ENCODE results near the gene TTPAL. TPM values are rescaled to one million over a fixed set of nuclear protein-coding genes. Genes with fewer than 3 reads are reported as not detected.
A peak's percentile ranks its signal among the peaks of the same experiment; 100 is the strongest.

TTPAL gene, protein sequence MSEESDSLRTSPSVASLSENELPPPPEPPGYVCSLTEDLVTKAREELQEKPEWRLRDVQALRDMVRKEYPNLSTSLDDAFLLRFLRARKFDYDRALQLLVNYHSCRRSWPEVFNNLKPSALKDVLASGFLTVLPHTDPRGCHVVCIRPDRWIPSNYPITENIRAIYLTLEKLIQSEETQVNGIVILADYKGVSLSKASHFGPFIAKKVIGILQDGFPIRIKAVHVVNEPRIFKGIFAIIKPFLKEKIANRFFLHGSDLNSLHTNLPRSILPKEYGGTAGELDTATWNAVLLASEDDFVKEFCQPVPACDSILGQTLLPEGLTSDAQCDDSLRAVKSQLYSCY
- 10.3 to 16.5 TPM (median 13.7 TPM) in 3 replicates for total RNA-seq (2021)
- Bru-seq, nascent RNA: percentile 73 among the genes with signal in this experiment
- long read RNA-seq, experiment 1, full-length matches to known transcripts: 18 of 32 reads
- long read RNA-seq, experiment 1, partial matches to known transcripts: 9 of 32 reads
- long read RNA-seq, experiment 1, other reads (novel, unspliced or antisense): 5 of 32 reads
- long read RNA-seq, experiment 2, partial matches to known transcripts: 0 of 11 reads
- long read RNA-seq, experiment 2, other reads (novel, unspliced or antisense): 10 of 11 reads
- long read RNA-seq, experiment 3, partial matches to known transcripts: 0 of 3 reads
- long read RNA-seq, experiment 3, other reads (novel, unspliced or antisense): 3 of 3 reads

- peak; percentile 96 for ATAC-seq
- TF ChIP-seq FOXK1 (CRISPR knock-in tag; IDR thresholded peaks at IDR 0.05): peak; percentile 81
- TF ChIP-seq ELF4 (CRISPR knock-in tag; IDR thresholded peaks at IDR 0.05; ENCODE audit: low read depth): no peak
- TF ChIP-seq, protein P1, sequence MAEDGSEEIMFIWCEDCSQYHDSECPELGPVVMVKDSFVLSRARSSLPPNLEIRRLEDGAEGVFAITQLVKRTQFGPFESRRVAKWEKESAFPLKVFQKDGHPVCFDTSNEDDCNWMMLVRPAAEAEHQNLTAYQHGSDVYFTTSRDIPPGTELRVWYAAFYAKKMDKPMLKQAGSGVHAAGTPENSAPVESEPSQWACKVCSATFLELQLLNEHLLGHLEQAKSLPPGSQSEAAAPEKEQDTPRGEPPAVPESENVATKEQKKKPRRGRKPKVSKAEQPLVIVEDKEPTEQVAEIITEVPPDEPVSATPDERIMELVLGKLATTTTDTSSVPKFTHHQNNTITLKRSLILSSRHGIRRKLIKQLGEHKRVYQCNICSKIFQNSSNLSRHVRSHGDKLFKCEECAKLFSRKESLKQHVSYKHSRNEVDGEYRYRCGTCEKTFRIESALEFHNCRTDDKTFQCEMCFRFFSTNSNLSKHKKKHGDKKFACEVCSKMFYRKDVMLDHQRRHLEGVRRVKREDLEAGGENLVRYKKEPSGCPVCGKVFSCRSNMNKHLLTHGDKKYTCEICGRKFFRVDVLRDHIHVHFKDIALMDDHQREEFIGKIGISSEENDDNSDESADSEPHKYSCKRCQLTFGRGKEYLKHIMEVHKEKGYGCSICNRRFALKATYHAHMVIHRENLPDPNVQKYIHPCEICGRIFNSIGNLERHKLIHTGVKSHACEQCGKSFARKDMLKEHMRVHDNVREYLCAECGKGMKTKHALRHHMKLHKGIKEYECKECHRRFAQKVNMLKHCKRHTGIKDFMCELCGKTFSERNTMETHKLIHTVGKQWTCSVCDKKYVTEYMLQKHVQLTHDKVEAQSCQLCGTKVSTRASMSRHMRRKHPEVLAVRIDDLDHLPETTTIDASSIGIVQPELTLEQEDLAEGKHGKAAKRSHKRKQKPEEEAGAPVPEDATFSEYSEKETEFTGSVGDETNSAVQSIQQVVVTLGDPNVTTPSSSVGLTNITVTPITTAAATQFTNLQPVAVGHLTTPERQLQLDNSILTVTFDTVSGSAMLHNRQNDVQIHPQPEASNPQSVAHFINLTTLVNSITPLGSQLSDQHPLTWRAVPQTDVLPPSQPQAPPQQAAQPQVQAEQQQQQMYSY (CRISPR knock-in tag; IDR thresholded peaks at IDR 0.05): peak; percentile 85
- TF ChIP-seq TCF7 (CRISPR knock-in tag; IDR thresholded peaks at IDR 0.05; ENCODE audit: low read depth): 0 out of 2 replicates have a peak, but pooled peaks have one; percentile 49
- TF ChIP-seq, protein P2, sequence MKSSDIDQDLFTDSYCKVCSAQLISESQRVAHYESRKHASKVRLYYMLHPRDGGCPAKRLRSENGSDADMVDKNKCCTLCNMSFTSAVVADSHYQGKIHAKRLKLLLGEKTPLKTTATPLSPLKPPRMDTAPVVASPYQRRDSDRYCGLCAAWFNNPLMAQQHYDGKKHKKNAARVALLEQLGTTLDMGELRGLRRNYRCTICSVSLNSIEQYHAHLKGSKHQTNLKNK (CRISPR knock-in tag; IDR thresholded peaks at IDR 0.05): peak; percentile 75
- no peak for TF ChIP-seq JAZF1 (CRISPR knock-in tag; IDR thresholded peaks at IDR 0.05)
- no peak for TF ChIP-seq AR (CRISPR knock-in tag; IDR thresholded peaks at IDR 0.05)
- TF ChIP-seq NR1H2 (CRISPR knock-in tag; IDR thresholded peaks at IDR 0.05): no peak
- no peak for TF ChIP-seq ZNF263 (CRISPR knock-in tag; IDR thresholded peaks at IDR 0.05; ENCODE audit: low read depth)
- no peak for TF ChIP-seq ZNF138 (CRISPR knock-in tag; conservative IDR thresholded peaks at IDR 0.05)
- peak; percentile 30; the same call in 1 of the 2 replicates for TF ChIP-seq CREB1 (CRISPR knock-in tag; IDR thresholded peaks at IDR 0.05)
- peak; percentile 91 for TF ChIP-seq ZBTB43 (CRISPR knock-in tag; IDR thresholded peaks at IDR 0.05)
- TF ChIP-seq GTF2I (CRISPR knock-in tag; conservative IDR thresholded peaks at IDR 0.05): no peak
- TF ChIP-seq TP53 (CRISPR knock-in tag; IDR thresholded peaks at IDR 0.05): peak; percentile 70
- 0 out of 2 replicates have a peak, but pooled peaks have one; percentile 33 for TF ChIP-seq FOXP1 (CRISPR knock-in tag; IDR thresholded peaks at IDR 0.05; ENCODE audit: borderline replicate concordance)
- TF ChIP-seq ESRRA (CRISPR knock-in tag; IDR thresholded peaks at IDR 0.05; ENCODE audit: borderline replicate concordance): 0 out of 2 replicates have a peak, but pooled peaks have one; percentile 18
- peak; percentile 51 for TF ChIP-seq USF2 (CRISPR knock-in tag; IDR thresholded peaks at IDR 0.05)
- no peak for TF ChIP-seq ERG (CRISPR knock-in tag; IDR thresholded peaks at IDR 0.05)
- TF ChIP-seq ZNF423 (CRISPR knock-in tag; IDR thresholded peaks at IDR 0.05): peak; percentile 29; the same call in 1 of the 2 replicates
- TF ChIP-seq, protein P3, sequence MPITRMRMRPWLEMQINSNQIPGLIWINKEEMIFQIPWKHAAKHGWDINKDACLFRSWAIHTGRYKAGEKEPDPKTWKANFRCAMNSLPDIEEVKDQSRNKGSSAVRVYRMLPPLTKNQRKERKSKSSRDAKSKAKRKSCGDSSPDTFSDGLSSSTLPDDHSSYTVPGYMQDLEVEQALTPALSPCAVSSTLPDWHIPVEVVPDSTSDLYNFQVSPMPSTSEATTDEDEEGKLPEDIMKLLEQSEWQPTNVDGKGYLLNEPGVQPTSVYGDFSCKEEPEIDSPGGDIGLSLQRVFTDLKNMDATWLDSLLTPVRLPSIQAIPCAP (CRISPR knock-in tag; IDR thresholded peaks at IDR 0.05): peak; percentile 54; the same call in 1 of the 2 replicates
- TF ChIP-seq ZNF232 (CRISPR knock-in tag; IDR thresholded peaks at IDR 0.05): 0 out of 2 replicates have a peak, but pooled peaks have one; percentile 75
- peak; percentile 91 for TF ChIP-seq SP1 (CRISPR knock-in tag; conservative IDR thresholded peaks at IDR 0.05)
Observed at GRCh38 chr20:44475694-44476560, at the start of gene TTPAL. Gene TTPAL (plus strand): TSS chr20:44475874. CDS start chr20:44480000, 4,126 bp downstream.

More at GRCh38 chr20:44475694-44476560, at the start of gene TTPAL:
- H3K36me3 Mint-ChIP-seq: no peaks in the 10 kb centered on the region; the same call in 1 of the 2 replicates
- peak within 1 kb of the TSS; percentile 92 for H3K27ac Mint-ChIP-seq
- POLR2A ChIA-PET: interaction anchor here (0.6 kb wide), 2 partner anchors 93 to 987 kb away, joined by 5 to 10 read pairs; no protein-coding TSS in a partner anchor
- peak; percentile 90 for DNase-seq (ENCODE audit: low spot score)
- CTCF ChIA-PET: interaction anchor here (0.5 to 2.5 kb wide), 9 partner anchors 87 to 258 kb away, joined by 3 to 8 read pairs (median 4); no protein-coding TSS in a partner anchor
- peak within 1 kb of the TSS; percentile 90 for H3K4me3 Mint-ChIP-seq
- peaks cover 2% of the 10 kb centered on the region for H3K27me3 Mint-ChIP-seq (ENCODE audit: low read depth)
- H3K4me1 Mint-ChIP-seq: peaks cover 14% of the 10 kb centered on the region
- no peaks in the 10 kb centered on the region for H3K9me3 Mint-ChIP-seq
